ENCODE measurements around the gene ING5.

The ING5 gene

GRCh38 chr2:241776336-241777169, 74.7 kb downstream of the ING5 start, which contains the start of gene GAL3ST2:
TSS of gene GAL3ST2 (plus strand) at chr2:241776822. CDS start at chr2:241776956, 134 bp downstream.
- DNase-seq (ENCODE audit: low read depth in 2 of 2): no peak

GRCh38 chr2:241777170-241777685, 75.4 kb downstream of the ING5 start:
- no peak for DNase-seq (ENCODE audit: low read depth in 2 of 2)

GRCh38 chr2:241777686-241778627, 76.1 kb downstream of the ING5 start:
- DNase-seq (ENCODE audit: low read depth in 2 of 2): no peak

Measured in stimulated activated CD4-positive, alpha-beta T cell treated with anti-CD3 and anti-CD28 coated beads, Interleukin-1b, Interleukin-23, amount 100 ng/mL, for 4 hours (primary cell).